HEK293 (cell line): Measurements from ENCODE around the gene MESP2.

Source experiments
- CTCF ChIA-PET: fragments of 350-600 bp; formaldehyde crosslinking; extraction: SDS; loops from one replicate; lab custom pipeline; 2021; ENCODE audit warnings: antibody characterized with exemption; lab: Yijun Ruan, JAX
- POLR2A ChIA-PET: fragments of 300-600 bp; formaldehyde crosslinking; extraction: SDS; loops from one replicate; lab custom pipeline; 2020; ENCODE audit warnings: antibody characterized with exemption, inconsistent platforms; lab: Yijun Ruan, JAX
- H3K27ac ChIP-seq: fragments of 200-500 bp; sonication (Bioruptor generic); 2 replicates; pipeline ENCODE4 v1.5.1; 2014; ENCODE audit warnings: low read depth, low read length, control low read depth, inconsistent platforms; ENCODE audit errors: extremely low read depth
- H3K36me3 ChIP-seq, 2 experiments: fragments of 200-500 bp in 1 of 2; sonication (Bioruptor generic) in 1 of 2; 1 replicate in 1 of 2; 2 replicates in 1 of 2; pipeline ENCODE4 v1.5.1; 2014 to 2017; ENCODE audit warnings: inconsistent platforms in 2 of 2, low read length in 2 of 2; ENCODE audit not compliant: control insufficient read depth in 2 of 2, insufficient read depth in 1 of 2
- H3K4me1 ChIP-seq: fragments of 200-500 bp; sonication (Bioruptor generic); 2 replicates; pipeline ENCODE4 v1.5.1; 2014; ENCODE audit warnings: mild to moderate bottlenecking, low read length, inconsistent platforms; ENCODE audit not compliant: control insufficient read depth, insufficient read depth
- H3K4me3 ChIP-seq: 2 replicates; pipeline ENCODE4 v1.5.1; 2011; ENCODE audit warnings: low read depth, mild to moderate bottlenecking, control low read depth, low read length, moderate library complexity
- H3K9me3 ChIP-seq: fragments of 200-500 bp; sonication (Bioruptor generic); 2 replicates; pipeline ENCODE4 v1.5.1; 2014; ENCODE audit warnings: low read depth, low read length, inconsistent platforms; ENCODE audit not compliant: control insufficient read depth, insufficient read depth
- GLIS2 ChIP-seq: fragments of 450-650 bp; formaldehyde crosslinking; IDR thresholded peaks from 2 replicates; pipeline ENCODE4 v1.5.1; 2016; ENCODE audit warnings: missing biosample characterization, missing genetic modification characterization
- KLF8 ChIP-seq: fragments of 450-650 bp; formaldehyde crosslinking; IDR thresholded peaks from 2 replicates; pipeline ENCODE4 v1.5.1; 2016; ENCODE audit warnings: missing biosample characterization, missing genetic modification characterization
- RBAK ChIP-seq: fragments of 450-650 bp; formaldehyde crosslinking; IDR thresholded peaks from 2 replicates; pipeline ENCODE4 v1.5.1; 2016; ENCODE audit warnings: missing biosample characterization, missing genetic modification characterization
- REST ChIP-seq: fragments of 450-650 bp; formaldehyde crosslinking; IDR thresholded peaks from 2 replicates; pipeline ENCODE4 v1.5.1; 2016; ENCODE audit warnings: missing biosample characterization, missing genetic modification characterization
- ZBTB7A ChIP-seq: fragments of 450-650 bp; formaldehyde crosslinking; IDR thresholded peaks from 2 replicates; pipeline ENCODE4 v1.5.1; 2016; ENCODE audit warnings: low read depth, missing biosample characterization, missing genetic modification characterization
- ZNF132 ChIP-seq: fragments of 450-650 bp; formaldehyde crosslinking; IDR thresholded peaks from 2 replicates; pipeline ENCODE4 v1.5.1; 2017; ENCODE audit warnings: missing biosample characterization, missing genetic modification characterization, borderline replicate concordance
- ZNF23 ChIP-seq: fragments of 450-650 bp; formaldehyde crosslinking; IDR thresholded peaks from 2 replicates; pipeline ENCODE4 v1.5.1; 2016; ENCODE audit warnings: missing biosample characterization, missing genetic modification characterization, borderline replicate concordance
- ZNF324 ChIP-seq: fragments of 450-650 bp; formaldehyde crosslinking; IDR thresholded peaks from 2 replicates; pipeline ENCODE4 v1.5.1; 2016; ENCODE audit warnings: missing biosample characterization, missing genetic modification characterization
- ZNF501 ChIP-seq: fragments of 450-650 bp; formaldehyde crosslinking; IDR thresholded peaks from 2 replicates; pipeline ENCODE4 v1.5.1; 2016; ENCODE audit warnings: missing biosample characterization, missing genetic modification characterization
- ZNF549 ChIP-seq: fragments of 450-650 bp; IDR thresholded peaks from 2 replicates; pipeline ENCODE4 v1.5.1; 2018; ENCODE audit warnings: missing biosample characterization, missing genetic modification characterization, mild to moderate bottlenecking, inconsistent platforms, moderate library complexity
- ZNF580 ChIP-seq: fragments of 450-650 bp; formaldehyde crosslinking; IDR thresholded peaks from 2 replicates; pipeline ENCODE4 v1.5.1; 2016; ENCODE audit warnings: missing biosample characterization, missing genetic modification characterization
- ZNF610 ChIP-seq: fragments of 450-650 bp; formaldehyde crosslinking; IDR thresholded peaks from 2 replicates; pipeline ENCODE4 v1.5.1; 2016; ENCODE audit warnings: missing biosample characterization, missing genetic modification characterization, borderline replicate concordance
- ZNF658 ChIP-seq: fragments of 450-650 bp; formaldehyde crosslinking; IDR thresholded peaks from 2 replicates; pipeline ENCODE4; 2016; ENCODE audit warnings: missing biosample characterization, missing genetic modification characterization
- ZNF670 ChIP-seq: fragments of 450-650 bp; formaldehyde crosslinking; IDR thresholded peaks from 2 replicates; pipeline ENCODE4 v1.5.1; 2016; ENCODE audit warnings: missing biosample characterization, missing genetic modification characterization, low read depth
- ZNF791 ChIP-seq: fragments of 450-650 bp; formaldehyde crosslinking; IDR thresholded peaks from 2 replicates; pipeline ENCODE4 v1.5.1; 2016; ENCODE audit warnings: missing biosample characterization, missing genetic modification characterization
- ZSCAN23 ChIP-seq: fragments of 450-650 bp; formaldehyde crosslinking; IDR thresholded peaks from 2 replicates; pipeline ENCODE4 v1.5.1; 2016; ENCODE audit warnings: missing biosample characterization, missing genetic modification characterization
- TF ChIP-seq, protein P1 (sequence below): fragments of 450-650 bp; formaldehyde crosslinking; IDR thresholded peaks from 2 replicates; pipeline ENCODE4 v1.5.1; 2016; ENCODE audit warnings: missing biosample characterization, missing genetic modification characterization
- TF ChIP-seq, protein P2 (sequence below): fragments of 450-650 bp; formaldehyde crosslinking; IDR thresholded peaks from 2 replicates; pipeline ENCODE4 v1.5.1; 2016; ENCODE audit warnings: missing biosample characterization, missing genetic modification characterization

The MESP2 gene

DNA sequence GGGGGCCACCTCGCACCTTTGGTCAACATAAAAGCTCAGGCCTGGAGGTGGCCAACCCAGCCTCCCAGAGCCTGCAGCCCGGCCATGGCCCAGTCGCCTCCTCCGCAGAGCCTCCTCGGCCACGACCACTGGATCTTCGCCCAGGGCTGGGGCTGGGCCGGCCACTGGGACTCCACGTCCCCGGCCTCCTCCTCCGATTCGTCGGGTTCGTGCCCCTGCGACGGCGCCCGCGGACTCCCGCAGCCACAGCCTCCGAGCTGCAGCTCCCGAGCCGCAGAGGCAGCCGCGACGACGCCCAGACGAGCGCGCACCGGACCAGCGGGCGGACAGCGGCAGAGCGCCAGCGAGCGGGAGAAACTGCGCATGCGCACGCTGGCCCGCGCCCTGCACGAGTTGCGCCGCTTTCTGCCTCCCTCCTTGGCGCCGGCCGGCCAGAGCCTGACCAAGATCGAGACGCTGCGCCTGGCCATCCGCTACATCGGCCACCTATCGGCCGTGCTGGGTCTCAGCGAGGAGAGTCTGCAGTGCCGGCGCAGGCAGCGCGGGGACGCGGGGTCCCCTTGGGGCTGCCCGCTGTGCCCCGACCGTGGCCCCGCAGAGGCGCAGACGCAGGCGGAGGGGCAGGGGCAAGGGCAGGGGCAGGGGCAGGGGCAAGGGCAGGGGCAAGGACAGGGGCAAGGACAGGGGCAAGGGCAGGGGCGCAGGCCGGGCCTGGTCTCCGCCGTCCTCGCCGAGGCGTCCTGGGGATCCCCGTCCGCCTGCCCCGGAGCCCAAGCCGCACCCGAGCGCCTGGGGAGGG lies at the start of gene MESP2 (continued):
- TF ChIP-seq, protein P1, sequence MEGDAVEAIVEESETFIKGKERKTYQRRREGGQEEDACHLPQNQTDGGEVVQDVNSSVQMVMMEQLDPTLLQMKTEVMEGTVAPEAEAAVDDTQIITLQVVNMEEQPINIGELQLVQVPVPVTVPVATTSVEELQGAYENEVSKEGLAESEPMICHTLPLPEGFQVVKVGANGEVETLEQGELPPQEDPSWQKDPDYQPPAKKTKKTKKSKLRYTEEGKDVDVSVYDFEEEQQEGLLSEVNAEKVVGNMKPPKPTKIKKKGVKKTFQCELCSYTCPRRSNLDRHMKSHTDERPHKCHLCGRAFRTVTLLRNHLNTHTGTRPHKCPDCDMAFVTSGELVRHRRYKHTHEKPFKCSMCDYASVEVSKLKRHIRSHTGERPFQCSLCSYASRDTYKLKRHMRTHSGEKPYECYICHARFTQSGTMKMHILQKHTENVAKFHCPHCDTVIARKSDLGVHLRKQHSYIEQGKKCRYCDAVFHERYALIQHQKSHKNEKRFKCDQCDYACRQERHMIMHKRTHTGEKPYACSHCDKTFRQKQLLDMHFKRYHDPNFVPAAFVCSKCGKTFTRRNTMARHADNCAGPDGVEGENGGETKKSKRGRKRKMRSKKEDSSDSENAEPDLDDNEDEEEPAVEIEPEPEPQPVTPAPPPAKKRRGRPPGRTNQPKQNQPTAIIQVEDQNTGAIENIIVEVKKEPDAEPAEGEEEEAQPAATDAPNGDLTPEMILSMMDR (tag by site-specific recombination): peak; percentile 26; the same call in 1 of the 2 replicates
- TF ChIP-seq REST: peak; percentile 73
- TF ChIP-seq, all 188 proteins: peak for 15

DNA sequence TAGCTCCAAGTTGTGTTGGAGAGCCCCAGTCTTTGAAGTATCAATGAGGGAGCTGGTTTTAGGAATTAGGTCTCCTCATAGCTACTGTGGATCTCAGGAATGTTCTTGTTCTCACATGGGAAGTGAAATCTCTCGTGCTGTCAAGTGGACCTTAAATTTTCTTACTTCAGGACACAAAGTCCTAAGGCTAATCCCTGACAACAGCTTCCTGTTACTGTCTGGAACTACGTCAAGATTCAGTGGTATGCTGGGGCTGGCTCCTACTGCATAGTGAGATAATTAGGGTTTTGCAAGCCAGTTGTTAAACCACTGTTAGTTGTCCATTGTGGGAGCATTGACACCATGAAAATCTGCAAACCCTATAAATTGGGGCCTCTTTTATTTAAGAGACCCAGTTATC lies 47.9 kb upstream of the MESP2 start:
- TF ChIP-seq ZNF610 (tag by site-specific recombination) (no peak), ZNF324 (tag by site-specific recombination) (no peak), ZNF670 (no peak), ZNF23 (tag by site-specific recombination) (no peak), ZNF658 (no peak), ZNF501 (tag by site-specific recombination) (no peak), KLF8 (tag by site-specific recombination) (no peak), ZNF791 (tag by site-specific recombination) (no peak), RBAK (tag by site-specific recombination) (no peak), ZNF549 (tag by site-specific recombination) (no peak), ZSCAN23 (no peak), ZNF132 (tag by site-specific recombination) (no peak), GLIS2 (tag by site-specific recombination) (no peak), ZNF580 (no peak), ZBTB7A (tag by site-specific recombination) (no peak)
- TF ChIP-seq, protein P2, sequence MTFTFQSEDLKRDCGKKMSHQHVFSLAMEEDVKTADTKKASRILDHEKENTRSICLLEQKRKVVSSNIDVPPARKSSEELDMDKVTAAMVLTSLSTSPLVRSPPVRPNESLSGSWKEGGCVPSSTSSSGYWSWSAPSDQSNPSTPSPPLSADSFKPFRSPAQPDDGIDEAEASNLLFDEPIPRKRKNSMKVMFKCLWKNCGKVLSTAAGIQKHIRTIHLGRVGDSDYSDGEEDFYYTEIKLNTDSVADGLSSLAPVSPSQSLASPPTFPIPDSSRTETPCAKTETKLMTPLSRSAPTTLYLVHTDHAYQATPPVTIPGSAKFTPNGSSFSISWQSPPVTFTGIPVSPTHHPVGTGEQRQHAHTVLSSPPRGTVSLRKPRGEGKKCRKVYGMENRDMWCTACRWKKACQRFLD: no peak
- TF ChIP-seq, protein P1 (tag by site-specific recombination): no peak

More for the DNA sequence above, 47.9 kb upstream of the MESP2 start:
- no peaks in the 10 kb centered on the region for H3K9me3 ChIP-seq
- no peak overlapping the region for H3K27ac ChIP-seq
- H3K4me3 ChIP-seq: no peak overlapping the region
- no peaks in the 10 kb centered on the region for H3K36me3 ChIP-seq
- CTCF ChIA-PET: interaction anchor here (0.8 to 2.5 kb wide), 5 partner anchors 9 to 161 kb away, joined by 3 to 10 read pairs (median 5); no protein-coding TSS in a partner anchor
- no peaks in the 10 kb centered on the region for H3K4me1 ChIP-seq
- POLR2A ChIA-PET: no interaction called here
